H4 (cell line): Measurements from ENCODE around the gene BANP. TPM values are rescaled to one million over a fixed set of nuclear protein-coding genes. Genes with fewer than 3 reads are reported as not detected.
"Not testable (repeated sequence)": the region's sequence is repeated elsewhere in the genome, so short reads cannot be mapped to it uniquely, and the experiment has no call there.

ENCODE experiments used
- DNase-seq: peaks from one replicate; pipeline ENCODE4 v3.0.0-alpha.2; 2015; ENCODE audit warnings: low spot score
- total RNA-seq: library from RNA; depleted of rRNA; stranded (reverse); fragments of >200 nt; shearing (Covaris generic); gene quantifications from 2 replicates; pipeline ENCODE4 v1.2.3, GENCODE V29; 2014

The BANP gene
- total RNA-seq, 1 experiment from 2014 or later = 14.1 TPM

GRCh38 chr16:88014954-88015805 lies 63.9 kb downstream of the BANP start:
- DNase-seq = no peak

GRCh38 chr16:88015806-88016140 lies 64.5 kb downstream of the BANP start:
- DNase-seq = no peak

- DNase-seq = not testable (repeated sequence)
These were observed 65.2 kb downstream of the BANP start for GRCh38 chr16:88016386-88016785.

GRCh38 chr16:88016964-88017363 lies 65.7 kb downstream of the BANP start:
- DNase-seq = no peak

GRCh38 chr16:88017587-88018101 lies 66.4 kb downstream of the BANP start:
- DNase-seq = no peak

- not testable (repeated sequence) for DNase-seq
These were observed 67.1 kb downstream of the BANP start for GRCh38 chr16:88018382-88018781.

- DNase-seq = not testable (repeated sequence)
These were observed 68.0 kb downstream of the BANP start for GRCh38 chr16:88019041-88019820.

GRCh38 chr16:88019821-88020515 lies 68.7 kb downstream of the BANP start:
- DNase-seq = no peak

- no peak for DNase-seq
These were observed 69.3 kb downstream of the BANP start for GRCh38 chr16:88020516-88020885.

GRCh38 chr16:88021041-88021970 lies 70.1 kb downstream of the BANP start:
- DNase-seq = not testable (repeated sequence)

GRCh38 chr16:88022076-88023042 lies 71.1 kb downstream of the BANP start:
- no peak for DNase-seq

- no peak for DNase-seq
These were observed 72.1 kb downstream of the BANP start for GRCh38 chr16:88023366-88023765.

GRCh38 chr16:88023786-88024185 lies 72.6 kb downstream of the BANP start:
- DNase-seq = no peak

GRCh38 chr16:88024491-88025085 lies 73.4 kb downstream of the BANP start:
- DNase-seq = peak; percentile 39

- peak; percentile 74 for DNase-seq
These were observed 73.9 kb downstream of the BANP start for GRCh38 chr16:88025086-88025492.

GRCh38 chr16:88025828-88026555 lies 74.8 kb downstream of the BANP start:
- DNase-seq = not testable (repeated sequence)

GRCh38 chr16:88026964-88027938 lies 76.0 kb downstream of the BANP start:
- no peak for DNase-seq
